Retinal pigment epithelial cell (primary cell): ENCODE measurements around the gene AP3S2.
"Not testable (repeated sequence)": the region's sequence is repeated elsewhere in the genome, so short reads cannot be mapped to it uniquely, and the experiment has no call there.

ENCODE experiments used
- DNase-seq: peaks from one replicate; pipeline ENCODE4 v3.0.0-alpha.2; 2010; ENCODE audit warnings: low read depth
- H3K4me3 ChIP-seq: 2 replicates; pipeline ENCODE4 v1.5.1; 2011; ENCODE audit warnings: mild to moderate bottlenecking, low read length, control low read depth, moderate library complexity
- CTCF ChIP-seq: conservative IDR thresholded peaks from 2 replicates; pipeline ENCODE4 v1.5.1; 2011; ENCODE audit warnings: low read depth, low read length, control low read depth, inconsistent platforms

The AP3S2 gene

GRCh38 chr15:89863918-89864317, 29.9 kb downstream of the AP3S2 start:
- no peak for DNase-seq
- H3K4me3 ChIP-seq = no peak overlapping the region
- no peak for TF ChIP-seq CTCF

- H3K4me3 ChIP-seq = no peak overlapping the region
- no peak for TF ChIP-seq CTCF
- DNase-seq = no peak
Measured at GRCh38 chr15:89860891-89861290, 32.9 kb downstream of the AP3S2 start.

GRCh38 chr15:89860431-89860830, 33.4 kb downstream of the AP3S2 start:
- no peak overlapping the region for H3K4me3 ChIP-seq
- TF ChIP-seq CTCF = no peak
- DNase-seq = no peak

- H3K4me3 ChIP-seq = no peak overlapping the region
- DNase-seq = no peak
- no peak for TF ChIP-seq CTCF
Measured at GRCh38 chr15:89858661-89859458, 34.9 kb downstream of the AP3S2 start.

GRCh38 chr15:89857673-89858072, 36.1 kb downstream of the AP3S2 start:
- no peak overlapping the region for H3K4me3 ChIP-seq
- TF ChIP-seq CTCF = no peak
- DNase-seq = no peak

- H3K4me3 ChIP-seq = no peak overlapping the region
- DNase-seq = no peak
- no peak for TF ChIP-seq CTCF
Measured at GRCh38 chr15:89855948-89856347, 37.8 kb downstream of the AP3S2 start.

- H3K4me3 ChIP-seq, DNase-seq: not testable (repeated sequence)
Measured at GRCh38 chr15:89854863-89855262, 38.9 kb downstream of the AP3S2 start.
